HL-60 (cell line): ENCODE measurements around the gene CATSPERB.
"Not testable (repeated sequence)": the region's sequence is repeated elsewhere in the genome, so short reads cannot be mapped to it uniquely, and the experiment has no call there.

Source experiments
- DNase-seq, 2 experiments: peaks; one replicate each; pipeline ENCODE4 v3.0.0-alpha.2; 2010 to 2020; ENCODE audit warnings: low read depth in 1 of 2, low spot score in 1 of 2
- H3K27ac ChIP-seq: fragments of 250-450 bp; sonication (Bioruptor Pico); replicated peaks from 2 replicates; pipeline ENCODE4 v1.5.1; 2020; ENCODE audit warnings: mild to moderate bottlenecking, moderate library complexity
- H3K27me3 ChIP-seq: fragments of 250-450 bp; sonication (Bioruptor Pico); 2 replicates; pipeline ENCODE4 v1.5.1; 2021; ENCODE audit warnings: mild to moderate bottlenecking, moderate library complexity; ENCODE audit not compliant: insufficient read depth, poor library complexity, severe bottlenecking
- H3K4me3 ChIP-seq: replicated peaks from 2 replicates; pipeline ENCODE4 v1.5.1; 2011; ENCODE audit warnings: mild to moderate bottlenecking, control low read depth, low read length; ENCODE audit not compliant: insufficient read depth
- GABPA ChIP-seq: IDR thresholded peaks from 2 replicates; pipeline ENCODE4 v1.6.1; 2012; ENCODE audit warnings: low read depth
- POLR2AphosphoS5 ChIP-seq: IDR thresholded peaks from 2 replicates; pipeline ENCODE4 v1.6.1; 2012; ENCODE audit warnings: low read depth
- SPI1 ChIP-seq: IDR thresholded peaks from 2 replicates; pipeline ENCODE4 v1.6.1; 2012; ENCODE audit warnings: low read depth, mild to moderate bottlenecking, borderline replicate concordance
- TF ChIP-seq, protein P1 (sequence below): IDR thresholded peaks from 2 replicates; pipeline ENCODE4 v1.6.1; 2012; ENCODE audit warnings: low read depth; ENCODE audit not compliant: insufficient replicate concordance
- TF ChIP-seq, protein P2 (sequence below): IDR thresholded peaks from one replicate; pipeline ENCODE4 v1.5.1; 2011; ENCODE audit warnings: low read length, control low read depth, inconsistent platforms; ENCODE audit not compliant: insufficient read depth

Gene CATSPERB

DNA sequence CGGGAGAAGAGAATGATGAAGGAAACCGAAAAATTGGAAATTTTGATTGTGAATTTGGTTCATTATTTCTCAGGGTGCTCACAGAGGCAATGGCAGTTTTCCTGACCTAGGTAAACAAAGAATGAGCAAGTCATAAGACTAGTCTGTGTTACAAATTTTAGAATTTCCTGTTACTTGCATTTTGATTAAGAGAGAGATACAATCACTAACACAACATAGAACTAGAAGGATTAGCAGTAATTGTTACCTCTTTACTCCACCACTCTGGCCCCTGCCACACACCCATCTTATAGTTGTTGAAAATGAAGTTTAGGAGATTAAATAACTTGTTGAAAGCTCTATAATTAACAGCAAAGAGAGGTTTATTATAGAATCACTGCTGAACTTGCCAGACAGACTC lies 62.0 kb downstream of the CATSPERB start:
- DNase-seq, result no peak
- Histone ChIP-seq H3K27me3 (no peaks in the 10 kb centered on the region), H3K4me3 (no peak overlapping the region), H3K27ac (no peak overlapping the region)
- TF ChIP-seq GABPA, result no peak
- TF ChIP-seq POLR2AphosphoS5, result no peak
- no peak for TF ChIP-seq SPI1
- TF ChIP-seq, protein P1, sequence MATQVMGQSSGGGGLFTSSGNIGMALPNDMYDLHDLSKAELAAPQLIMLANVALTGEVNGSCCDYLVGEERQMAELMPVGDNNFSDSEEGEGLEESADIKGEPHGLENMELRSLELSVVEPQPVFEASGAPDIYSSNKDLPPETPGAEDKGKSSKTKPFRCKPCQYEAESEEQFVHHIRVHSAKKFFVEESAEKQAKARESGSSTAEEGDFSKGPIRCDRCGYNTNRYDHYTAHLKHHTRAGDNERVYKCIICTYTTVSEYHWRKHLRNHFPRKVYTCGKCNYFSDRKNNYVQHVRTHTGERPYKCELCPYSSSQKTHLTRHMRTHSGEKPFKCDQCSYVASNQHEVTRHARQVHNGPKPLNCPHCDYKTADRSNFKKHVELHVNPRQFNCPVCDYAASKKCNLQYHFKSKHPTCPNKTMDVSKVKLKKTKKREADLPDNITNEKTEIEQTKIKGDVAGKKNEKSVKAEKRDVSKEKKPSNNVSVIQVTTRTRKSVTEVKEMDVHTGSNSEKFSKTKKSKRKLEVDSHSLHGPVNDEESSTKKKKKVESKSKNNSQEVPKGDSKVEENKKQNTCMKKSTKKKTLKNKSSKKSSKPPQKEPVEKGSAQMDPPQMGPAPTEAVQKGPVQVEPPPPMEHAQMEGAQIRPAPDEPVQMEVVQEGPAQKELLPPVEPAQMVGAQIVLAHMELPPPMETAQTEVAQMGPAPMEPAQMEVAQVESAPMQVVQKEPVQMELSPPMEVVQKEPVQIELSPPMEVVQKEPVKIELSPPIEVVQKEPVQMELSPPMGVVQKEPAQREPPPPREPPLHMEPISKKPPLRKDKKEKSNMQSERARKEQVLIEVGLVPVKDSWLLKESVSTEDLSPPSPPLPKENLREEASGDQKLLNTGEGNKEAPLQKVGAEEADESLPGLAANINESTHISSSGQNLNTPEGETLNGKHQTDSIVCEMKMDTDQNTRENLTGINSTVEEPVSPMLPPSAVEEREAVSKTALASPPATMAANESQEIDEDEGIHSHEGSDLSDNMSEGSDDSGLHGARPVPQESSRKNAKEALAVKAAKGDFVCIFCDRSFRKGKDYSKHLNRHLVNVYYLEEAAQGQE, result no peak
- TF ChIP-seq, protein P2, sequence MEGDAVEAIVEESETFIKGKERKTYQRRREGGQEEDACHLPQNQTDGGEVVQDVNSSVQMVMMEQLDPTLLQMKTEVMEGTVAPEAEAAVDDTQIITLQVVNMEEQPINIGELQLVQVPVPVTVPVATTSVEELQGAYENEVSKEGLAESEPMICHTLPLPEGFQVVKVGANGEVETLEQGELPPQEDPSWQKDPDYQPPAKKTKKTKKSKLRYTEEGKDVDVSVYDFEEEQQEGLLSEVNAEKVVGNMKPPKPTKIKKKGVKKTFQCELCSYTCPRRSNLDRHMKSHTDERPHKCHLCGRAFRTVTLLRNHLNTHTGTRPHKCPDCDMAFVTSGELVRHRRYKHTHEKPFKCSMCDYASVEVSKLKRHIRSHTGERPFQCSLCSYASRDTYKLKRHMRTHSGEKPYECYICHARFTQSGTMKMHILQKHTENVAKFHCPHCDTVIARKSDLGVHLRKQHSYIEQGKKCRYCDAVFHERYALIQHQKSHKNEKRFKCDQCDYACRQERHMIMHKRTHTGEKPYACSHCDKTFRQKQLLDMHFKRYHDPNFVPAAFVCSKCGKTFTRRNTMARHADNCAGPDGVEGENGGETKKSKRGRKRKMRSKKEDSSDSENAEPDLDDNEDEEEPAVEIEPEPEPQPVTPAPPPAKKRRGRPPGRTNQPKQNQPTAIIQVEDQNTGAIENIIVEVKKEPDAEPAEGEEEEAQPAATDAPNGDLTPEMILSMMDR, result no peak

DNA sequence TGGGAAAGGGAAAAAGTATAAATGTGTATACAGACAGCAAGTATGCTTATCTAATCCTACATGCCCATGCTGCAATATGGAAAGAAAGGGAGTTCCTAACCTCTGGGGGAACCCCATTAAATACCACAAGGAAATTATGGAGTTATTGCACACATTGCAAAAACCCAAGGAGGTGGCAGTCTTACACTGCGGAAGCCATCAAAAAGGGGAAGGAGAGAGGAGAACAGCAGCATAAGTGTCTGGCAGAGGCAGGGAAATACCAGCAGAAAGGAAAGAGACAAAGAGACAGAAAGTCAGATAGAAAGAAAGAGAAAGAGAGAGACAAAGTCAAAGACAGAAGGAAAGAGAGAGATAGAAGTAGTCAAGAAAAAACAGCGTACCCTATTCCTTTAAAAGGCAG lies 64.8 kb downstream of the CATSPERB start:
- H3K4me3 ChIP-seq, H3K27me3 ChIP-seq, H3K27ac ChIP-seq: not testable (repeated sequence)
- TF ChIP-seq SPI1, result peak; percentile 68; the same call in 1 of the 2 replicates
- peak in 1 of 2 experiments; percentile 58 for DNase-seq

DNA sequence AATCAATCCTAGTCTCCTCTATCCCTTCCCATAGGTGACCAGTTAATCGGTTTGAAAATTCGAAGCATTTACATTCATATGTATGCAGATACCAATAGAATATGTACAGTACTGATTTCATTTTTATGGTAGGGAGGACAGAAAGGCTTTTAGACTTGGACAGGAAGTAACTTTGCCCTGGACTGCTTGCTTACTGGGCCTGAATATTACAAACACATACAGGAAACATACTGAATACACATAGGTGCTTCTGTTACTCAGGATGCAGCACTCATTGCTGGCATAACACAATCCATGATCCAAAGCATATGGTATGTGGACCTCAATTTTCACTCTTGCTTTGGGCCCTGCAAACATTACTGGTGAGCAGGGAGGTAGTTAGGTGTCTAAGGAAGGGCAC lies 71.1 kb downstream of the CATSPERB start:
- Histone ChIP-seq H3K4me3 (no peak overlapping the region), H3K27ac (no peak overlapping the region), H3K27me3 (no peaks in the 10 kb centered on the region)
- DNase-seq, result no peak
- TF ChIP-seq GABPA (no peak), POLR2AphosphoS5 (no peak), SPI1 (no peak)
- TF ChIP-seq, protein P2, result no peak
- TF ChIP-seq, protein P1, result no peak

DNA sequence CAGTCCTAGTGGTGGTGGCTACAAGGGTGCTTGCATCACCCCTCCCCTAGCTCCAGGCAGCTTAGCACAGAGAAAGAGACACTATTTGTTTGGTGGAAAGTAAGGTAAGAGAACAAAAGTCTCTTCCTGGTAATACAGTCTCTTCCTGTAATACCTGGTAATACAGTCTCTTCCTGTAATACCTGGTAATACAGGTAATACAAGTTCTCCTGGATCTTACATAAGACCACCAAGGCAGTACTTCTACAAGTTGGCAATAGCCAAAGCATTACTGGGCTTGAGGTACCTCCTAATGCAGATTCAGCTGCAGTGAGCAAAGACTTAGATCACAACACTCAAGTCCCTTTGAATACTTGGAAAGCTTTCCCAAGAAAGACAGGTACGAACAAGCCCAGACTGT lies 77.0 kb downstream of the CATSPERB start:
- H3K27ac ChIP-seq, result no peak overlapping the region
- TF ChIP-seq, protein P2, result no peak
- no peak for TF ChIP-seq GABPA
- TF ChIP-seq, protein P1, result no peak
- no peak for DNase-seq
- H3K4me3 ChIP-seq, result no peak overlapping the region
- H3K27me3 ChIP-seq, result no peaks in the 10 kb centered on the region
